GM19193 (cell line): ENCODE measurements around the gene SLC38A1.

Experiments
- POLR2A ChIP-seq: IDR thresholded peaks from 4 replicates; pipeline ENCODE4 v1.6.1; 2011; ENCODE audit not compliant: insufficient read depth, insufficient read length; ENCODE audit errors: extremely low read depth

The SLC38A1 gene

DNA sequence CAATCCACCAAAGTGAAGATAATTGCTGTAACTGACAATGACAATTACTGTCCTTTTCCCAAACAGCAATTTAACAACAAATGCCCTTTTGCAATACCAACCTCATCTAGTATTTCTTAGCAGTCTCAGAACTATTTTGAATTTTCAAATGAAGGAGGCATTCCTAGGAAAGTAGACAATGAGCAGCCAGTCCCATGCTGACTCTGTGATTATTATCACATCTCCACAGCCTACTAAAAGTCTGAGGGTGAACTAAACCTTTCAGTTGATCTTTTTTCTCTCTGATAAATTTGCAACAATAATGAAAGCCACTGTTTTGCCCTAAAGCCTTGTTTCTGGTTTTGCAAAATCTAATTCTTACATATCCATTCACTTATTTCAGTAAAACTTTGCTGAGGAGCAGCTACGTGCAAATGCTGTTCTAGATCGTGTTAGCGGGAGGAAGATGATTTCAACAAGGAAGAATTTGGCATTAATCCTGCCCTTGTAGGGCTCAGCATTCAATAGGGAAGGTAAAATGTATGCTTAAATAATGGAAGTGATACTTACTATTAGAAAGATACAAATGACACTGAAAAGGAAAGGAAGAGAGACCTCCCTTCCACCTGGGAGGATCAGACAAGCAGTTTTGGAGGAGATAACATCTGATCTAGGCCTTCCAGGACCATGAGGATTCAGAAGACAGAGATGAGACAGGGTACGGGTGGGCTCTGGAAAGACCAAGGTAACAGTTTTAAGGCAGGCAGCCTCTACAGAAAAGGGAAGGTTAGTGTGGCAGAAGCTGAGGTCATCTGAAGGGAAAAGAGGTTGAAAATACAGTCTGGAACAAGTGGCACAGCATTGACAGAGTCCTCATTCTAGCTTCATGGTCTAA lies 47.4 kb downstream of the SLC38A1 start:
- TF ChIP-seq POLR2A = no peak

DNA sequence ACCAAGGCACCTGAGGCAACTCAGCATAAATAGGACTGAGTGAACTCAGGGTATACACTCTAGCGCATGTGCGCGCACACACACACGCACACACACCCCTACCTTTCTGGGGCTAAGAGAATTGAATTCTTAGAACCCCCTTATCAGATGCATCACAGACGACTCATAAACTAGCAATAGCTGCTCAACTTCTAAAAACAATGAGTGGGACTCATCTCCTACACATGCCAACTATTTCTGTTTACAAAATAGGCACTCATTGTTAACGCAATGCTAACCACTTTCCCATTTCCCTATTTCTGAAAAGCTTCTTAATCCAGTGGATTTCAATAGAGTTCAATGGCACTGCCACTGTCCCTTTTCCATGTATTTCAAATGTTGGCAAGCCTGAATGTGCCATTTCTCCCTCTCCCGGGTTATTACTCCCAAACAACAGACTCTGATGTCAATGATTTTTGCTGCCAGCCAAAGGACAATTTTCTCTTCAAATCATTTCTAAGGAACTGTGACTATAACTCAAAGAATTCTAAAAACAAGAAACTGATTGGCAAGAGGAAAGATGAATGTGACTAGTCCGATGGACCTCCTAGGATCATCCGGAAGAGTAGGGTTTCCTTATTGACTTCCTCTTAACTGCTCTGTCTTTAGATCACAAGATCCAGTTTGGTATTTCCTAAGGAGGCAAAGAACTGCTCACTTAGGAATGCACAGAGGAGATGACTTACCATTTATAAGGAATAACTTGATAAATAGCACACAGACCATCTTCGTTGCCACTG lies 48.8 kb downstream of the SLC38A1 start:
- TF ChIP-seq POLR2A = no peak

DNA sequence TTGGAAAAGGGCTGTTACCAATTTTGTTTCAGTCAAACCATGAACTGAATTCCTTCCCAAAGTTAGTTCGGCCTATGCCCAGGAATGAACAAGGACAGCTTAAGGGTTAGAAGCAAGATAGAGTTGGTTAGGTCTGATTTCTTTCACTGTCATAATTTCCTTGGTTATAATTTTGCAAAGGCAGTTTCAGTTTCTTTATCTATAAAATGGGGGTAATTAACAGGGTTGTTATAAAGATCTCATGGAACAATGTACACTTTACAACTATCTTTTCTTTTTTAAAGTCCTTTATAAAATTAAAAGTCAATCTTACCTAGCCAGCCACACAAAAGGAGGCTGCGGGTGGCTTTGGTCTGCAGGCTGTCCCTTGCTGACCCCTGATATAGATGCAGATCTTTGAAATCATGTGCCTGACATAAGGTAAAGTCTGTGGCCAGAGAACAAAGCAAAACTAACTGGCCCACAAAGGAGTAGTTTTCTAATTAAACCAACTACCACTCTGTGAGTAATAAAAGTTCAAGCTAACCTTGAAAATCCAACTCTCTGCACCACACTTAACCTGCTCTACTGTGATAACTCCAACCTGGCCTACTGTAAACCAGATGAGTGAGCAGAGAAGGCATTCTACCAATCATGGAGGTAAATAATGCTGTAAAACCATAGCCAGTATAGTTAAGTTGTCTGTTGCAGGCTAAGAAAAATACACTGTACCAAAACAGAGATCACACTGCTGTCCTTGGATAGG lies 49.5 kb downstream of the SLC38A1 start:
- TF ChIP-seq POLR2A = no peak

DNA sequence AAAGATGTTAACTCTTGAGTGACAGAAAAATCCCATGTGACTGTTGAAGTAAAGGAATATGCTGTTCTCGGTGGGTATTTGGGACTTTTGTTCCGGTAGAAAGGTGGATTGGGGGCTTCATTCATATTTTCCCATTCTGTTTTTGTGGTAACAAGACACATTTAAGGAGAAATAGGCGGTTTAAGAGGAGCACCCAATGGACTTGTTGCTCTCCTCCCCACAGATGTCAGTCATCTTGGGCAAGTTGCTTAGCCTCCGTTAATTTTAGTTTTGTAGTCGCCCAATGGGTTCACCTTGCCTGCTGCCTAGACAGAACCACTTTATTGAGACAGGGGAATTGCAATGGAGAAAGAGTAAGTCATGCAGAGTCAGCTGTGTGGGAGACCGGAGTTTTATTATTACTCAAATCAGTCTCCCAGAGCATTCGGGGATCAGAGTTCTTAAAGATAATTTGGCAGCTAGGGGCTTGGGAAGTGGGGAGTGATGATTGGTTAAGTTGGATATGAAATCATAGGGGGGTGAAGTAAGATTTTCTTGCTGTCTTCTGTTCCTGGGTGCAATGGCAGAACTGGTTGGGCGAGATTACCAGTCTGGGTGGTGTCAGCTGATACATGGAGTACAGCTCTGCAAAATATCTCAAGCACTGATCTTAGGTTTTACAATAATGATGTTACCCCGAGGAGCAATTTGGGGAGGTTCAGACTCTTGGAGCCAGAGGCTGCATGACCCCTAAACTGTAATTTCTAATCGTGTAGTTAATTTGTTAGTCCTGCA lies 50.3 kb downstream of the SLC38A1 start:
- TF ChIP-seq POLR2A = no peak

DNA sequence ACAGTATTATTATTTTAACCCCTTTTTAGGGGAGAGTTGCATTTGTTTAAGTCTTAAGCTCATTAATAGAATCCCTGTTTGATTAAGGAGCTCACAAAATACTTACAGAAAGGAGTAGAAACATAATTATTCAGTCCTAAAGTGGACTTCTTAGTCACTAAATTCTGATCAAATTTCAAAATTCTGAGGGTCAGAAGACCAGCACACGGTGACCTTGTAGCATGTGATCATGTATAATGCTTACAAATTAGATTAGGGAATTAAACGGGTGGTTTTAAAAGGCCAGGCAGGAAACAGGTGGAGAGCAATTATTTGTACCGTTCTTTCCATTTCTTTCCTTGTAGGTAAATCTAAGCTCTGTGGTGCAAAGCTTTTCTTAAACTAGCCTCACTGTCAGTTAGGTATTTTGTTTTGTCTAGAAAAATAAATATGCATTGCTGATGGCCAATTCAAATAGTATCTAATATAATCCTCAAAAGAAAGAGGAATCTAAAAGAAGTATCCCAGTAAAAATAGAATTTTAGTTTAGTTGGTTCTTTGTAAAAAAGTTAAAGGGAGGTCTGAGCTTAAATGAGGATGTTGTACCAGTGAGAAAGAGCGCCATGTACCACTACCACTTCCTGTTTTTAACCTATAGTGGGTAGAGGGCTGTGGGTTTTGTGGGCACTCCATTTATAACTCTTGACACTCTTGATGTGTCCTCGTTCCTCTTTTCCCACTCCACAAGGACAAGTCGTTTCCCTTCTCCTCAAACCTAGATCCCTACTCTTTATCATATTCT lies 51.1 kb downstream of the SLC38A1 start:
- no peak for TF ChIP-seq POLR2A

DNA sequence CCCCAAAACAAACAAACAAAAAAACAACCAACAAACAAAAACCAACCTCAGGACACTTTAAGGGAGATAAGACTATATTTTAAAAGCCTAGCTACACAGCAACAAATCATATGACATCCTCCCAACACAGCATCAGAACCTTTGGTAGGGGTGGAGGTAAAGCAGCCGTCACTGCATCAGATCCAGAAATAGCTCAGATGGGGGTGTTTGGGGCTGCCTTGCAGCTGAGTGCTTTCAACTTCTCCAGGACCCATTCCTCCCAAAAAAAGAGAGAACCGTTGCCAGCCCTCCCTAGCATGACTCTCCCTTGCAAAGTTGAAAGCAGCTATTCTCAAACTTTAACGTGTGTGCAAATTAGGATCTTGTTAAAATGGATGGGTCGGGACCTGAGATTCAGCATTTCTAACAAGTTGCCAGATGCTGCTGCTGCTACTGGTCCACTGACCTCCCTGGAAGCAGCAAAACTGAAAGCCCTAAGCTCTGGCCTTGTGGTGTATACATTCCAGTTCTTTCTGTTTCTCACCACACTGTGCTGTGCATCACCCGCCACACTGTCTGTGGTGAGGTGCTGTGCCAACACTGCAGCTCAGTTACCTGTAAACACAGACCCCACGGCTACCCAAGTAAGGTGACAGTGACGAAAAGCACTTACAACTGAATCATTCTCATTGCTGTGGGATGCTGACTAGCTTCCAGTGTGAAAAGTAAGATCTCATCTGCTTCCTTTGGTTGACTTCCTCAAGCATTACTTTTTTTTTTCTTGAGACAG lies 54.0 kb downstream of the SLC38A1 start:
- TF ChIP-seq POLR2A = peak; percentile 43

DNA sequence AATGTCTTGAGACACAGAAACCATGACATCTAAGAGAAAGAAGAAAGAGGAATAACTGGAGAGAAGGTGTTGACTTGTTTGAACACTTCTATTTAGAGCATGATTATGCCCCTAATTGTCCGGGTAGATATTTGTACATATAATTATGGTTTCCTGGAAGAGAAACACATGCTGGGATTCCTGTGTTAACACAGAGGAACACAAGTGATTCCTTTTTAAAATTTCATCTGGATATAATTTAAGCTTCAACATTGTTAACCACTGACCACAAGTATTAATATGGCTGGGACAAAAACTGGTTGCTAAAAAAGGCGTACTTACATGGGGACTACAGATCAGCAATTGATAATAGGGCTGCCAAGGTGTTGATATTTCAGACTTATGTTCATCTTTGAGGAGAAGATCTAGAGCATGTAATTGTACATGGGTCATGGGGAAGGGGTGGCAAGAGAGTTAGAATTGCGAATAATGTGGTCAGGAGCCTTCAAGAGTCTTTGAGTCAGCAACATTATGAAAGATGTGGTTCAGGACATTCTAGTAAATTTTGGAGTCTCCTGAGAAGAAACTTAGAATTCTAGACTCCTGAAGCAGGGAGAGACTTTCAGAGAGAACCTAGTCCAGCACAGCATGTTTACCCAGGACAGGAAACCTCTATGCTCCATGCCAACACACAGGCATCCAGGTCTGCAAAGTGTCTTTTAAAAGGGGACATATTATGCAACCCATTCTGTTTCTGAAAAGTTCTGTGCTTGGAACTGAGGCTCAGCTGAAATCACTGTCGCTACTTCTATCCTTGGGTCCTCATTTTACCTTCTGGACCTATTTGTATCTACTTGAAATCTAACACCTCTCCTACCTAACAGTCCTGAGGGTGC lies 56.5 kb downstream of the SLC38A1 start:
- TF ChIP-seq POLR2A = no peak

DNA sequence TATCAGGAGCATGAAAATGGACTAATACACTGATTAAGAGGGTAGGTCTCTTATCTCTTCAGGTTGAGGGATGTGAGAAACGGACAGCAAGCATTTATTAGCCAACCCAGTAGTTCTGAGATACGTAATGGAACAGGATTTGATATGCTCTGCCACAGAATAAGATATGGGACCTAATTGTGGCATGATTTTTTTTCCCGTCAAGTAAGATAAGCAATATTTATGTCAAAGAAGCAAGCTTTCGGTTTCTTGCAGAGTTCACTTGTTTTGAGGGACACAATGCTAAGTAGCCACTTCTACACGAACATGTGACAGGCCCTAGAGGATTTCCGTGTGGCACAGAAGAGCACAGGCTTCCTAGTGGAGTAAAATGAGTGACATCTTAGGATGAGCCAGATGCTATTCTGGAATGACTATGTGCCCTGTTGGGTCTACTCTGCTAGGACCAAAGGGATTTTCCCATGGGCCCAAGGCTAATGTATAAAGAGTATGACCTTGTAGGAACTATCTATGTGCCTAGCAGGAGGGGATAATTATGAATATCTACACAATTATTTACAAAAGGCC lies 57.9 kb downstream of the SLC38A1 start:
- TF ChIP-seq POLR2A = no peak

DNA sequence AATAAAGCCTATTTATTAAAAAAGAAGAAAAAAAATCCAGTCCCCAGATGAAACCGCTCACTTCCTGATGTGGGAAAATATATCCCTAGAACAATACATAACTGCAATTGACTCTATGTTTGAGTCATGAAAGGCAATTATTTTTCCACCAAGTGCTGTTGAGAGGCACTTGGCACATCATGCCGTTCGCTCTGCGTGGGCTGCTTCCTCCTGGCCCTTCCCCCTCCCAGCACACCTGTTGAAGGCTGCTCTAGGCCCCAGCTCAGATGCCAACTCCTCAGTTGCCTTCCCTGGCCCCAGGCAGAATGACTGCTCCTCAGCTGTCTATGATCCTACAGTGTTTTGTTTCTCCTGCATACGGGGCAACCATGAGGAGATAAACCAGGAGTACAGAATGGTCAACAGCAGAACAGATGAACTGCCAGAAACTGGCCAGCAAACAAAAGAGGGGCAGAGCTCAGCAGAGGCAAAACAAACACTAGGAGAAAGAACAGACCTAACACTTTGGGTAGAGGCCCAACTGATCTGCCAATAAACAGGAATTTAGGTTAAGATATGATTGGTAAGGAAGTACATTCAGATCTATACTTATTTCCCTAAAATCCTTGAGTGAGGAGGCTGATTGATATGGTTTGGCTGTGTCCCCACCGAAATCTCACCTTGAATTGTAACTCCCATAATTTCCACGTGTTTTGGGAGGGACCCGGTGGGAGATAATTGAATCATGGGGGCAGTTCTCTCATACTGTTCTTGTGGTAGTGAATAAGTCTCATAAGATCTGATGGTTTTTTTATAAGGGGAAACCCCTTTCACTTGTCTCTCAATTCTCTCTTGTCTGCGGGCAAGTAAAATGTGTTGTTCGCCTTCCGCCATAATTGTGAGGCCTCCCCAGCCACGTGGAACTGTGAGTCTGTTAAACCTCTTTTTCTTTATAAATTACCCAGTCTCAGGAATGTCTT lies 58.6 kb downstream of the SLC38A1 start:
- TF ChIP-seq POLR2A = peak; percentile 68

DNA sequence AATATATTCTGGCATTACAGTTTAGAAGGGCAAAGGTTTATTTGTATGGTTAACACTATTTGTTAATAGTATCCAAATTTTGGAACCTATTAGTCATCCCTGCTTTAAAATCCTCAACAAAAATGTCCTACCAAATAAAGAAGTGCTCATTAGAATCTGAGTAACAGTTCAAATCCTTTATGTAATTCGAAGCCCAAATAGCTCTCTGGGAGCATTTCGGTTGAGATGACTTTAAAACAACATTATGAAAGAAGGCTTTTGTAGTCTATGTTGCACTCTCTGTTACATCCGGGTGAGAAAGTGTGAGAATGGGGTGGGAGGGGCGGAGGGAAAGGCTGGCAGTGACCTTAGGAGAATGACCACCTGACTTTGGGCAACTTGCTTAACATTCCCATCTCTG lies 59.7 kb downstream of the SLC38A1 start:
- TF ChIP-seq POLR2A = no peak

DNA sequence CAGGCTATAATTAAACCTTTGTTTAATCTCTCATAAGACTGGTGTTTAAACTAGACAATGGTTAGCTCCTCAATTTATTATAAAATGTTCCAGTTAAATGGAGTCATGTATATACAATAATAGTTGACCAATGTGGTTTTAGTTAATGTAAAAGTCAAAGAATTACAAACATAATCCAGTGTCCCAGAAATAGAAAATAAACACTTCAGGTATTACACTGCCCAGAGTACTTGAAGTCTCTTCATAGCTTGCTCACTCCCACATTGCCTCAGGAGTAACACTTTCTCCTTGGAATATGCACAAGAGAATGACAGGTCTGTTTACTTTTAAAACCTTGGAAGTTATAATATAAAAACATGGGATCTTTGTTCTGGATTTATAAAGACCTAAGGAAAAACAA lies 60.5 kb downstream of the SLC38A1 start:
- no peak for TF ChIP-seq POLR2A
